WTC11 (cell line): ENCODE data around the gene PRAMEF5.
"Not testable (repeated sequence)": the region's sequence is repeated elsewhere in the genome, so short reads cannot be mapped to it uniquely, and the experiment has no call there.

Experiments
- CREB1 ChIP-seq: sonication (generic); formaldehyde crosslinking; IDR thresholded peaks from 2 replicates; pipeline ENCODE4 v1.8.0; 2023; ENCODE audit warnings: mild to moderate bottlenecking, missing genetic modification reagents
- CTCF ChIP-seq: fragments of 200-600 bp; IDR thresholded peaks from 2 replicates; pipeline ENCODE4 v1.8.0; 2022; ENCODE audit warnings: antibody characterized with exemption
- JUN ChIP-seq: sonication (generic); formaldehyde crosslinking; IDR thresholded peaks from 2 replicates; pipeline ENCODE4 v1.8.0; 2023; ENCODE audit warnings: mild to moderate bottlenecking, missing genetic modification reagents
- MYBL2 ChIP-seq: sonication (generic); formaldehyde crosslinking; IDR thresholded peaks from 2 replicates; pipeline ENCODE4 v1.8.1; 2023; ENCODE audit warnings: mild to moderate bottlenecking, moderate library complexity, missing genetic modification reagents
- ZNF121 ChIP-seq: sonication (generic); formaldehyde crosslinking; IDR thresholded peaks from 2 replicates; pipeline ENCODE4 v1.8.0; 2023; ENCODE audit warnings: missing genetic modification reagents
- ZNF138 ChIP-seq: sonication (generic); formaldehyde crosslinking; conservative IDR thresholded peaks from 2 replicates; pipeline ENCODE4 v1.8.1; 2022; ENCODE audit warnings: mild to moderate bottlenecking, moderate library complexity, missing genetic modification reagents
- TF ChIP-seq, protein P1 (sequence below): sonication (generic); formaldehyde crosslinking; IDR thresholded peaks from 2 replicates; pipeline ENCODE4 v1.8.1; 2023; ENCODE audit warnings: mild to moderate bottlenecking, missing genetic modification reagents, moderate library complexity

GRCh38 chr1:13243536-13244263, 10.3 kb upstream of the PRAMEF5 start:
- not testable (repeated sequence) for TF ChIP-seq ZNF121; CTCF; JUN (CRISPR knock-in tag); ZNF138; MYBL2; CREB1 (CRISPR knock-in tag)
- TF ChIP-seq, protein P1, sequence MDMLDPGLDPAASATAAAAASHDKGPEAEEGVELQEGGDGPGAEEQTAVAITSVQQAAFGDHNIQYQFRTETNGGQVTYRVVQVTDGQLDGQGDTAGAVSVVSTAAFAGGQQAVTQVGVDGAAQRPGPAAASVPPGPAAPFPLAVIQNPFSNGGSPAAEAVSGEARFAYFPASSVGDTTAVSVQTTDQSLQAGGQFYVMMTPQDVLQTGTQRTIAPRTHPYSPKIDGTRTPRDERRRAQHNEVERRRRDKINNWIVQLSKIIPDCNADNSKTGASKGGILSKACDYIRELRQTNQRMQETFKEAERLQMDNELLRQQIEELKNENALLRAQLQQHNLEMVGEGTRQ (CRISPR knock-in tag), result not testable (repeated sequence)
